H54 (cell line): Measurements from ENCODE around the gene DNAJC21.
"Not testable (repeated sequence)": the region's sequence is repeated elsewhere in the genome, so short reads cannot be mapped to it uniquely, and the experiment has no call there.

Experiments used
- DNase-seq: peaks from one replicate; pipeline ENCODE4 v3.0.0; 2011; ENCODE audit warnings: low spot score, mixed read lengths; ENCODE audit not compliant: insufficient read length
- FAIRE-seq: peaks from 3 replicates; lab custom pipeline; 2011; peaks lifted over from hg19 to GRCh38; lab: Jason Lieb, UNC
- POLR2A ChIP-seq: IDR thresholded peaks from 2 replicates; pipeline ENCODE4 v1.6.1; 2011; ENCODE audit warnings: low read depth, mild to moderate bottlenecking, low read length

Gene DNAJC21

DNA sequence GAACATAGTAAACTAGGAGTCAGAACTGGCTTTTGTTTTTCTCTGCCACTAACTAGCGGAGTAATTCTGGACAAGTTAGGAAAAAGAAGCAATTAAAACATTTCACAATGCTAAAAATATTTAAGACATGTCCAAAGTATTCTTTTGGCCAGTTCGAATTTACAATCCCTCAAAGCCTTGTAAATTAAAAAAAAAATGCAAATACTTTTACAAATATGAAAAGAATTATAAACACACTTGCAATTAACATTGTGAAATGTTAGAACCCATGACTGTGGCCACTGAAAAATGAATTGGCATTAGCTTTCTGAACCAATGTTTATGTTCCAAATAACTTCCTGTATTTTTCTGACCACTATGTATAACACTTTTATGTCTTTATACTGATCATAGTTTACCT, 16.3 kb upstream of the DNAJC21 start:
- no peak for TF ChIP-seq POLR2A
- DNase-seq (no peak), FAIRE-seq (no peak)

- DNase-seq (no peak), FAIRE-seq (peak; percentile 30)
- no peak for TF ChIP-seq POLR2A
Observed at GRCh38 chr5:34914671-34915138, 14.7 kb upstream of the DNAJC21 start.

- FAIRE-seq: peak; percentile 97
- peak; percentile 93 for DNase-seq
- peak; percentile 54; the same call in 1 of the 2 replicates for TF ChIP-seq POLR2A
Observed at GRCh38 chr5:34915139-34915855, 14.1 kb upstream of the DNAJC21 start, which contains the start of the genes BRIX1 and RAD1. Gene BRIX1 (plus strand): TSS chr5:34915711. CDS start chr5:34915739, 28 bp downstream. Gene RAD1 (minus strand): TSS chr5:34915504. CDS start chr5:34914892, 612 bp downstream.

DNA sequence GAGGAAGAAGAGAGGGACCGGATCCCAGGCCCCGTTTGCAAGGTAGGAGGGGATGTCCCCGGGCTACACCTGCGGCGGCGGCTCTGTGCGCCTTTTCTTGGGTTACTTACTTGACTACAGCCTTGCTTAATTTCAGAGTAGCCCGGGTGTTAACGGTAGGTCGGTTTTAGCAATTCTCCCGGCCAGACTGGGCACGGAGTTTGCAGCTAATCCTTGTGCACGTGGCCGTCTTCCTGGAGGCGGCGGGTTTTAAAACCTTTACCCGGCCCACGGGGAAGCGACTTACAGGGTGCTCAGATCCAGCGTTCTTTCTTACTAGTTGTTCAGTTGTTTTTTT, 13.5 kb upstream of the DNAJC21 start:
- TF ChIP-seq POLR2A: no peak
- no peak for DNase-seq
- no peak for FAIRE-seq

DNA sequence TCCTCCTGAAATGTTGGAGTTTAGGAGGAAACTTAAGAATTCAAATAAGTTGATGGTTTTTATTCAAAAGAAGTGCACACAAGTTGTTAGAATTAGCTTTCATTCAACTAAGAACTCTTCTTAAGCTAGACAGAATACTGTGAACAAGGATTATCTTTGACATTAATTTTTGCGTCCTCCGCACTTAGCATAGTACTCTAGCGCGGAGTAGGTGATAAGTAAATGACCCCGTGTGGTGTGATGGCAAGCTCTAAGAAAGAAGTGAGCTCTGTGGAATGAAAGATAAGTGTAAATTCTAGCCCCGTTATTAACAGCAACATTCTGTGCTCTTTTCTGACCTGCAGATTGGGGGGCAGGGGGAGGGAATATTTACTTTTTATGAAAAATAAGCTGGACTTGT, 12.8 kb upstream of the DNAJC21 start:
- TF ChIP-seq POLR2A: no peak
- FAIRE-seq (peak; percentile 15), DNase-seq (no peak)

- no peak for FAIRE-seq
- TF ChIP-seq POLR2A: no peak
- no peak for DNase-seq
Observed at GRCh38 chr5:34918025-34918424, 11.3 kb upstream of the DNAJC21 start.

- FAIRE-seq: no peak
- DNase-seq: no peak
- TF ChIP-seq POLR2A: no peak
Observed at GRCh38 chr5:34919077-34919476, 10.3 kb upstream of the DNAJC21 start.

DNA sequence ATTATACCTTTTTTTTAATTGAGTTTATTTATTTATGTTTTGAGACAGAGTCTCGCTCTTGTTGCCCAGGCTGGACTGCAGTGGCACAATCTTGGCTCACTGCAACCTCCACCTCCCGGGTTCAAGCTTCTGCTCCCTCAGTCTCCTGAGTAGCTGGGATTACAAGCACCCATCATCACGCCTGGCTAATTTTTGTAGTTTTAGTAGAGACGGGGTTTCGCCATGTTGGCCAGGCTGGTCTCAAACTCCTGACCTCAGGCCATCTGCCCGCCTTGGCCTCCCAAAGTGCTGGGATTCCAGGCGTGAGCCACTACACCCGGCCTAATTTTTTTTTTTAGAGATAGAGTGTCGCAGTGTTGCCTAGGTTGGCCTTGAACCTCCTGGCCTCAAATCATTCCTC, 6.1 kb upstream of the DNAJC21 start:
- not testable (repeated sequence) for DNase-seq, FAIRE-seq

DNA sequence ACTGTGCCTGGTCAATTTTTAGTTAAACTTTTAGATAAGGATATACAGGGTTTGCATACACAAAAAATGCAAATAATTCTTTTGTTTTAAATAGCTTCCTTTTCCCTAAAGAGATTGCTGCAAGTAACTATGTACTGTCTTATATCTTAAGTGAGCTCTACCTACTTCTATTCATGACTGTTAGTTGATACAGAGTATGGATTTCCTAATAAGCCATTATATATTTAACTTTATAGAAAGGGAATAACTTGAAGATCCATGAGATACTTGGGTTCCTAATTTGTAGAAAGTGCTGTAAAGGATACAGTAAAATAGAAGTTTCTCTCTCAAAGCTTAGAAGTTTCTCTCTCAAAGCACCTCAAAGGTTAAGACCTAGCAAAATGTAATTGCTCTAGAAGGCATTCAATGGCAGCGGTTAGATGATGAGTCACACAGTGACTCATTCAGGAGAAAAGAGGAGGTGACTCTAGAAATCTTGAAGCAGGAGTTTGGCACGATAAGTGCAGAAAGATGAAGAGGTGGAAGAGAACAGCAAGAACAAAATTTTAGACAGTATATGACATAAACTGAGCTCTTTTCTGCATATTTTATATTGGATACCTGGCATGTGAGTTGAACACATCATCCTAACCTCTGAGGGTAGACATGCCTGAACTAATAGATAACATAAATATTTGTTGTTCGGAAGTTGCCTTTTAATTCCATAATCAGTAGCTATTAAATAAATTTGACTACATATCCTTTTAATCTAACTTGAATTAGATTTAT, 5.5 kb upstream of the DNAJC21 start:
- peak; percentile 78 for DNase-seq
- peak; percentile 100 for FAIRE-seq
- TF ChIP-seq POLR2A: no peak

- no peak for TF ChIP-seq POLR2A
- no peak for FAIRE-seq
- no peak for DNase-seq
Observed at GRCh38 chr5:34924462-34924765, 4.9 kb upstream of the DNAJC21 start.

GRCh38 chr5:34926318-34926888, 3.0 kb upstream of the DNAJC21 start:
- FAIRE-seq (peak; percentile 69), DNase-seq (no peak)
- TF ChIP-seq POLR2A: no peak

DNA sequence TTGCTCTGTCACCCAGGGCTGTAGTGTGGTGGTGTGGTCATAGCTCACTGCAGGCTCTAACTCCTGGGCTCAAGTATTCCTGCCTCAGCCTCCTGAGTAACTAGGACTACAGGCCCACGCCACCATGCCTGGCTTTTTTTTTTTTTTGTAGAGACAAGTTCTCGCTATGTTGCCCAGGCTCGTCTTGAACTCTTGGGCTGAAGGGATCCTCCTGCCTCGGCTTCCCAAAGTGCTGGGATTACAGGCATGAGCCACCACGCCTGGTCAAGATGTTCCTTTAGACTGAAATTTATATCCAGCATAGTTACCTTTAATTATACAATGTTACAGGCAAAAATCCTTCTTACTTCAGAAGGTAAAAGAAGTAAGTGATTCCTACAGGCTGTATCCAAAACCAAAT, 1.6 kb upstream of the DNAJC21 start:
- DNase-seq (no peak), FAIRE-seq (no peak)
- TF ChIP-seq POLR2A: no peak

DNA sequence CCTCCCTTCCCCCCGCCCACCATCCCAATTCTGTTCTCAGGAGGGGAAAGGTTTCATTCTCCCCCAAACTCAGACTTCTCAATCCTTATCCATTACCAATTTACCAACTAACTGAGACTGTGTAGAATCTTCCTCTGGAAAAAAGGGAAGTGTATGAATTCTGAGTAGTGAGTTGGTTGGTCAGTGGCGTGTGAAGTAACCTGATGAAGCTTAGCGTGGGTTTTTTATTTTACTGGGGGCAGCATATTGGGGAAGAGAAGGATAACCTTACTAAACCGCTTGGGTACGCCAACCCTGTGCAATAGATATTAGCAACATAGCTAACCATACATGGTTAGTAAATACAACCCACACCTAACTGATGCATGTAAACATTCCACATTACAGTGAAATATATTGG, 1.1 kb upstream of the DNAJC21 start:
- TF ChIP-seq POLR2A: no peak
- DNase-seq (no peak), FAIRE-seq (no peak)

GRCh38 chr5:34929720-34930461, 532 bp downstream of the DNAJC21 start:
- peak; percentile 43 for TF ChIP-seq POLR2A
- no peak for FAIRE-seq
- DNase-seq: peak; percentile 86
